Activated CD4-positive, alpha-beta memory T cell treated with anti-CD3 and anti-CD28 coated beads for 36 hours (primary cell): Measurements from ENCODE around the gene P3H1. TPM values are rescaled to one million over a fixed set of nuclear protein-coding genes. Genes with fewer than 3 reads are reported as not detected.

Experiments used
- CTCF ChIA-PET: fragments of 350-600 bp; sonication (Branson Sonifier 250); formaldehyde crosslinking; loops from one replicate; lab custom pipeline; 2021; ENCODE audit warnings: antibody characterized with exemption, inconsistent platforms; lab: Charles Lee
- POLR2A ChIA-PET: fragments of 350-600 bp; sonication (Branson Sonifier 250); formaldehyde crosslinking; loops from one replicate; lab custom pipeline; 2021; ENCODE audit warnings: antibody characterized with exemption; lab: Charles Lee
- DNase-seq: peaks from one replicate; pipeline ENCODE4 v3.0.0-alpha.2; 2020
- H3K27ac Mint-ChIP-seq: one replicate; pipeline ENCODE4 v1.8.0; 2021; ENCODE audit warnings: mixed read lengths
- H3K27me3 Mint-ChIP-seq: one replicate; pipeline ENCODE4 v1.8.0; 2021; ENCODE audit warnings: mixed read lengths
- H3K36me3 Mint-ChIP-seq: one replicate; pipeline ENCODE4 v1.8.0; 2021; ENCODE audit warnings: mixed read lengths
- H3K4me1 Mint-ChIP-seq: one replicate; pipeline ENCODE4 v1.8.0; 2021; ENCODE audit warnings: low read depth, mixed read lengths
- H3K4me3 Mint-ChIP-seq: one replicate; pipeline ENCODE4 v1.8.0; 2021; ENCODE audit warnings: mild to moderate bottlenecking, mixed read lengths
- H3K9me3 Mint-ChIP-seq: one replicate; pipeline ENCODE4 v1.8.0; 2021; ENCODE audit warnings: mixed read lengths
- intact Hi-C: fragments of 100-400 bp; cut with micrococcal nuclease; formaldehyde crosslinking; loops from one replicate; pipeline ENCODE4 v1.15.1; 2023
- total RNA-seq, 2 experiments: library from RNA; stranded (reverse); gene quantifications; one replicate each; pipeline ENCODE4 v1.2.3, GENCODE V29; 2021

Gene P3H1
- total RNA-seq, 2 experiments from 2014 or later = 32.0 to 34.8 TPM

DNA sequence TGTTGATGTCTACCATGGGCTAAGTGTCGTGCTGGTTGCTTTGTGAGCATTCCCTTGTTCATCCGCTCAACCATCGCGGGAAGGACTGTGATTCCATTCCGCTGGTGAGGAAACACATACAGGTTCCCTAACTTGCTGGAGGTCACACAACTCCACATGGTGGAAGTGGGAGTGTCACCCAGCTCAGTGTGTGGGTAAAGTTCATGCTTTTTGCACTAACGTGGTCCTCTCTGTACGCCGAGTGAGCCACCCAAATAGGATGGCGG lies 22.7 kb downstream of the P3H1 start:
- no peak for DNase-seq
- Mint-ChIP-seq H3K36me3 (peaks cover 11% of the 10 kb centered on the region), H3K9me3 (no peaks in the 10 kb centered on the region), H3K4me1 (no peaks in the 10 kb centered on the region), H3K27ac (no peak overlapping the region), H3K27me3 (no peaks in the 10 kb centered on the region), H3K4me3 (no peak overlapping the region)
- CTCF ChIA-PET = interaction anchor here (1.6 kb wide), 1 partner anchor 329 kb away, joined by 3 read pairs; no protein-coding TSS in a partner anchor
- intact Hi-C loops = no loop called here
- POLR2A ChIA-PET = no interaction called here

DNA sequence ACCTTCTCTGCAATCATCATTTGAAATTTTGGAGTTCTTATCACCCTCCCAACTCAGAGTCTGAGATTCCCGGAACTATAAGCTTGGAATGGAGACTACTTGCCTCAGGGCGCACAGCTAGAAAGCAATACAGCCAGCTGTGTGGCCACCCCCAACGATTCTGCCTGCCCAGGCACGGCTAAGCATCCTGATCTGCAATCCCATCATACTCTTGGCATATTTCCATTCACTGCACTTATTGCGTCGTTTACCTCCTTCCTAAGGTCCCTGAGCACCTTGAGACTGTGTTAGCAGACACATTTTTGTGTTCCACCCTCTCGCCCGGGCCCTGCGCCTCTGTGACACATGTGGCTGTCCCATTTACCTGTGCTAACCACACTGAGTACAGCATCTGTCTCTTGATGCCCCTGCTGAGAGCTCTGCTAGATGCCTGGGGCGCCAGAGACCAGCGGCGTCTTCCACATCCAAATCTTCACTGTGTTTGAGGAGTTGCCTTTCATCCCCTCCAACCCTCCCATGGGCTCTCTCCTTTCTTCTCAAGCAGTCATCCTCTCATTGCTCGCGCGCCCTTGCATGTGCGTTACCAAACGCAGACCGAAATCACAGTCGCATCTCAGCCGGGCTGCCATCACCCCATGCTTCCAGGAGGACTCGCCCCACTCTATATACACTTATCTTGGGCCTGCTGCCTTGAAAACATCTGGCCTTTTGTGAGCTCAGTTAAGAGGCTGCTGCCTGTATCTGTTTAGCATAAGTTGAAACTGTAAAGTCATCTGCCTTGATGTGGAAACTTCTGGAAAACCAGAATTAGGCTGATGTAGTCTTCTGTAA lies 23.3 kb downstream of the P3H1 start:
- Mint-ChIP-seq H3K4me3 (no peak overlapping the region), H3K27ac (no peak overlapping the region), H3K36me3 (peaks cover 9% of the 10 kb centered on the region), H3K9me3 (no peaks in the 10 kb centered on the region), H3K27me3 (no peaks in the 10 kb centered on the region), H3K4me1 (no peaks in the 10 kb centered on the region)
- POLR2A ChIA-PET = no interaction called here
- CTCF ChIA-PET = interaction anchor here (0.8 to 1.6 kb wide), 2 partner anchors 33 to 330 kb away, joined by 3 to 4 read pairs; no protein-coding TSS in a partner anchor
- intact Hi-C loops = no loop called here
- no peak for DNase-seq

DNA sequence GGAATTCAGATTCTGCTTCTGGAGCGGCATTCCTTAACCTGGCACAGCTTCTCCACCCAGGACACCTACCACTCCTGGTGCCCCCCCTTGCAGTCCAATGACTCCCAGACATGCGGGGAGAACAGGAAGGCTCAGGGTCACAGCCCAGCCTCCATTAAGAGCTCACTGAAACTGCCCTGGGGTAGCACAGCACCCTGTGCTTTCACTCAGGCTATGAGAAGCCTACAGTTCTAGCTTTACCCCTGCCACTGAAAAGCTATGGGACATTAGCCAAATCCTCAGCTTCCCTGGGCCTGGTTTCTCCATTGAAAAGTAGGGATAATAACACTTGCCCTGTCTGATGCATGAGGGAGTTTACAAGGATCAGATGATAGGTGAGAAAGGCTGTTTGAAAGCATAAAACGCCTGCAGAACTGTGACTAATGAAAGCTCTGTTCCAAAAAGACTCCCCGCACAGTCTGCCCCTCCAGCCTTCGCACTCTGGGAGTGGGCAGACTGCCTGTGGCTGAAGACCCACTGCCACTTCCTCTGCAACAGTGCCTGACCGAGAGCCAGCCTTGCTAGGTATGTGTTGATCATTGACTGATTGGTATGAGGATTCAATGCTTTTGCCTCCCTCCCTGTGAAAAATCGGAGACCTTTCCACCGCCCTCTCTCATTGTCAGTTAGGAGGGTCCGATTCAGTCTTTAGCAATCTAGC lies 24.1 kb downstream of the P3H1 start:
- intact Hi-C loops = no loop called here
- no peak overlapping the region for H3K27ac Mint-ChIP-seq
- POLR2A ChIA-PET = no interaction called here

DNA sequence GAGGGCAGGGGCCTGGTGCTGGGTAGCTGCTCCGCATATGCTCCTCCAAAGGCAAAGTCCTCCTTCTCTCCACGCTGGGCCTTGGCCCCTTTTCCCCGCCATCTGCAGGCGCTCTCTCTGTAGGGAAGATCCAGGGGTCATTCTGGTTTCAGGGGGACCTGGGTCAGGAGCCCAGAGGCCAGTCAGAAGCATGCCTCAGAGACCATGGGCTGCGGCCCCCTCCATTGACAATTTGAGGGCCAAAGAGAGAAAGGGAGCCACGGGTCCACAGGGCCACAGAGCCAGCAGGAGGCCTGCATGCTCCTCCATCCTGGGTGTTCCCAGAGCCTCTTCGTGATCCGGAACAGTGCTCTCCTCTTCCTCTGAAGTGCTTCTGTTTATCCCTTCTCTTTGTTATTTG lies 24.7 kb downstream of the P3H1 start:
- Mint-ChIP-seq H3K27me3 (no peaks in the 10 kb centered on the region), H3K27ac (no peak overlapping the region), H3K9me3 (no peaks in the 10 kb centered on the region), H3K36me3 (peaks cover 5% of the 10 kb centered on the region), H3K4me3 (no peak overlapping the region), H3K4me1 (peaks cover 2% of the 10 kb centered on the region)
- intact Hi-C loops = no loop called here
- CTCF ChIA-PET = no interaction called here
- DNase-seq = no peak
- POLR2A ChIA-PET = no interaction called here

More for the DNA sequence above, 24.1 kb downstream of the P3H1 start:
- Mint-ChIP-seq H3K36me3 (peaks cover 5% of the 10 kb centered on the region), H3K4me1 (no peaks in the 10 kb centered on the region), H3K27me3 (no peaks in the 10 kb centered on the region), H3K9me3 (no peaks in the 10 kb centered on the region), H3K4me3 (no peak overlapping the region)
- no peak for DNase-seq
- CTCF ChIA-PET = interaction anchor here (0.8 to 1.6 kb wide), 2 partner anchors 34 to 331 kb away, joined by 3 to 4 read pairs; no protein-coding TSS in a partner anchor

DNA sequence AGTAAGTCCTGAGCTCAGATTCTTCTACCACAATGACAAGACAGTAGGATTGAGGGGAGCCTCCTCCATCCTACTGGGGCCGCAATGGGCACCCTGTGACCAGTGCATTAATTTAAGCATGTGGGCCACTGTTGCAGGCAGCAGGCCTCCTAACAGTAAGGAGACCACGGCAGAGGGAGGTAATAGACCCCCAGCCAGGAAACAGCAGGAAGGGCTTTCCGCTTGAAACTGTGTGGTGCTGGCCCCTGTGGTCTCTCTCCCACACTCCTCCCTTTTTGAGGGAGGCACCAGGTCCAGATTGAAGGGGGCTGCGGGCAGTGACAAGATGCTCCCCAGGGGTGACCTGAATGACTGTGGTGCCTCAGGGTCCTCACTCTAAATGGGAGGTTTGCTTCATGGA lies 25.1 kb downstream of the P3H1 start:
- intact Hi-C loops = no loop called here

DNA sequence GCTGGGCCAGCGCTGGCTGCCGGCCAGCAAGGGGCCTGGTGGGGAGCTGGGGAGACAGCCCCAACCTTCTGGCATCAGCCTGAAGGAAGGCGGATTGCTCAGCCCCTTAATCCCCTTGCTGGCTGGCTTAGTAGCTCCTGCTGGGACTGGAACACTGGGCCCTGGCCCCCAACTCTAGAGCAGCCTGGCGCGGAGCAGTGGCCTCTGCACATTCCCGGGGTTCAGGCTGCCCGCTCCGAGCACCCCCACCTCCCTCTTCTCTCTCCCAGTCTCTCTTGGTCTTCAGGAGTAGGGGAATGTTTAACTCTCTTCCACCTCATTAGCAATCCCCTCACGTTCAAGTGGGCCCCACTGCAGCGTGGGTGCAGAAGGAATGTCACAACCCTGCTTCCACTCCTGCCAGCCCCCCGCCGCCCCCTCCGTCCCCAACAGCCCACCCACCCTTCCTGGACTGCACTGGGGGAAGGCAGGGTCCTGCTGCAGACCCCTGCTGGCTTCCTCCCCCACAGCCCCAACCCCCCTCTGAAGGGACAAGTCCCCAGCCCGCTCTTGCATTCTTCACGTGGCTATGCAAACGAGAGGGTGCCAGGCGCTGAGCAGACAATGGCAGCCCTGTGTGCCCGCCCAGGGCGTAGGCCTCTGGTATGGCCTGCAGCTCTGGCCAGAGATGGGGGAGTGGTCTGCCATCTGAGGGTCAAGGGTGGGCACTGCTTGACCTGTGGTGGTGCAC lies 25.8 kb downstream of the P3H1 start:
- H3K36me3 Mint-ChIP-seq = no peaks in the 10 kb centered on the region
- DNase-seq = no peak
- H3K27me3 Mint-ChIP-seq = no peaks in the 10 kb centered on the region
- peaks cover 5% of the 10 kb centered on the region for H3K4me1 Mint-ChIP-seq
- no peak overlapping the region for H3K27ac Mint-ChIP-seq
- intact Hi-C loops = no loop called here
- H3K9me3 Mint-ChIP-seq = no peaks in the 10 kb centered on the region
- H3K4me3 Mint-ChIP-seq = no peak overlapping the region
- POLR2A ChIA-PET = no interaction called here
- CTCF ChIA-PET = interaction anchor here (0.6 kb wide), 1 partner anchor 8 kb away, joined by 3 read pairs; no protein-coding TSS in a partner anchor

More for the DNA sequence above, 25.1 kb downstream of the P3H1 start:
- no peak for DNase-seq
- no peak overlapping the region for H3K4me3 Mint-ChIP-seq
- peaks cover 2% of the 10 kb centered on the region for H3K36me3 Mint-ChIP-seq
- CTCF ChIA-PET = no interaction called here
- POLR2A ChIA-PET = no interaction called here
- H3K27ac Mint-ChIP-seq = no peak overlapping the region
- peaks cover 5% of the 10 kb centered on the region for H3K4me1 Mint-ChIP-seq
- no peaks in the 10 kb centered on the region for H3K9me3 Mint-ChIP-seq
- H3K27me3 Mint-ChIP-seq = no peaks in the 10 kb centered on the region

DNA sequence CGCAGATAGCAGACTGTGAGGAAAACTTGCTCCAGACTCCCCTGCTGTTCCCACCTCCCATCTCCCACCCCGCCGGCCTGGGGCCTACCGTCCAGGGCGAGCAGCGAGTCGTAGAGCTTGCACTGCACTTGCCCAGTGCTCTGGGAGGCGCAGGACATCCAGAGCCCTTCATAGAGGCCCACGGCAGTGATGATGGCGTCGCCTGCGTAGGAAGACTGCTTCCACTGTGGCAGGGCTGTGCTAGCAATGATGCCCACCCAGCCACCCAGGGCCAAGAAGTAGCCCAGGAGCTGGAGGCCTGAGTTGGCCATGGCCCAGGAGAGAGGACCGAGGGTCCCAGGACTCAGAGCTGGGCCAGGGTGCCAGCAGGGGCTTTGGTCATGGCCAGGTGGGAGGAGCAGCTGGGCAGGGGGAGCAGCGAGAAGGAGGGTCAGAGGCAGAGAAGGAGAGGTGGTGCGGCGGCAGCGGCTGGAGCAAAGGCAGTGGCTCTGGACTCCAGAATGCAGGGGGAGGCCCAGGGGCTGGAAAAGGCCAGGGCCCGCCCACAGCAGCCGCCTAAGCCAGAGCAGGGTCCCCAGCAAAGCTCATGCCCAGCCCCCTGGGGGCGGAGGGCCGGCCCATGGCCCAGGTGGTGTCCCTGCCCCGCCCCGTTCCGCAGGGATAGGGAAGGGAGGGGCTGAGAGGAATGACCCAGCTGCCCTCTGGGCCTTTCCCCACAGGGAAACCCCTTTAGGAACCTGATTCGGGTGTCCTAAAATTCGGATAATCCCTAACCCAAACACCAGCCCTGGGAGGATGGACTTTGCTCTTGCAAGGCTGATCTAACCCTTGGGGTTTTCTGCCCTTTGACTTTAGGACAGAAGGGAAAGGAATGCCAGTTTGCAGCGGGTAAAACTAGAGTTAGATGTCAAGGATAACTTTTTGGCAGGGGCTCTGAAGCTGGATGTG lies 26.8 kb downstream of the P3H1 start, which contains the start of gene CLDN19:
Gene CLDN19 (minus strand): TSS at position 484 of the 948 bp plus-strand sequence. CDS start 173 bp downstream, at position 311.
- Mint-ChIP-seq H3K9me3 (no peaks in the 10 kb centered on the region), H3K27ac (no peak within 1 kb of the TSS), H3K4me1 (peaks cover 5% of the 10 kb centered on the region), H3K36me3 (no peaks in the 10 kb centered on the region), H3K27me3 (no peaks in the 10 kb centered on the region), H3K4me3 (no peak within 1 kb of the TSS)
- intact Hi-C loops = loop anchor here (10.0 kb wide), 2 partner anchors 395 to 595 kb away; no protein-coding TSS in a partner anchor
- POLR2A ChIA-PET = no interaction called here
- CTCF ChIA-PET = interaction anchor here (0.6 kb wide), 1 partner anchor 9 kb away, joined by 3 read pairs; no protein-coding TSS in a partner anchor
- DNase-seq = no peak

DNA sequence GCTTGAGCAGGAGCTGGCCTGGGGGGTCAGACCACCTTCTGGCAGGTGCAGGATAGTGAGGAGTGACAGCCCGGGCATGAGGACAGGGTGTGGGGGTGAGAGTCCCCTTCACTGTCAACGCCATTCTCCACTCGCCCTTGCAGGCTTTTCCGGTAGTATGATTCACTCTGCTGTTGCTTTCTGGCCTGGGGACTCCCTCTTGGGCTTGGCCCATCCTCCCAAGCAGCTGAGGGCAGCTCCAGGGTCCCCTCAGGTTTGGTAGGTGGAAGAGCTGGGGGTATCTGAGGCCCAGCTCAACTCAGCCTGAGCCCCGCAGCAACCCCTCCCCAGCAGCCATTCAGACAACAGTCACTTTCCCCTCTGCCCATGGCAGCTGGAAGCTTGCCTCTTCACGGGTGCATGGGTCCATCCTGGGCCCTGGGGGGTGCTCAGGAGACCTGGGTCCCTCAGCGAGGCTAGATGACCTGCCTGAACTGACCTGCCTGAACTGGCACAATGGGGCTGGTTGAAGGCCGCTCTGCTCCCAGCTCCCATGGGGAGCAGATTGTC lies 28.1 kb downstream of the P3H1 start:
- Mint-ChIP-seq H3K4me1 (peaks cover 5% of the 10 kb centered on the region), H3K27ac (no peak overlapping the region), H3K9me3 (no peaks in the 10 kb centered on the region), H3K27me3 (no peaks in the 10 kb centered on the region), H3K36me3 (no peaks in the 10 kb centered on the region), H3K4me3 (no peak overlapping the region)
- intact Hi-C loops = loop anchor here (10.0 kb wide), 2 partner anchors 394 to 594 kb away; no protein-coding TSS in a partner anchor
- POLR2A ChIA-PET = no interaction called here
- no peak for DNase-seq
- CTCF ChIA-PET = no interaction called here

DNA sequence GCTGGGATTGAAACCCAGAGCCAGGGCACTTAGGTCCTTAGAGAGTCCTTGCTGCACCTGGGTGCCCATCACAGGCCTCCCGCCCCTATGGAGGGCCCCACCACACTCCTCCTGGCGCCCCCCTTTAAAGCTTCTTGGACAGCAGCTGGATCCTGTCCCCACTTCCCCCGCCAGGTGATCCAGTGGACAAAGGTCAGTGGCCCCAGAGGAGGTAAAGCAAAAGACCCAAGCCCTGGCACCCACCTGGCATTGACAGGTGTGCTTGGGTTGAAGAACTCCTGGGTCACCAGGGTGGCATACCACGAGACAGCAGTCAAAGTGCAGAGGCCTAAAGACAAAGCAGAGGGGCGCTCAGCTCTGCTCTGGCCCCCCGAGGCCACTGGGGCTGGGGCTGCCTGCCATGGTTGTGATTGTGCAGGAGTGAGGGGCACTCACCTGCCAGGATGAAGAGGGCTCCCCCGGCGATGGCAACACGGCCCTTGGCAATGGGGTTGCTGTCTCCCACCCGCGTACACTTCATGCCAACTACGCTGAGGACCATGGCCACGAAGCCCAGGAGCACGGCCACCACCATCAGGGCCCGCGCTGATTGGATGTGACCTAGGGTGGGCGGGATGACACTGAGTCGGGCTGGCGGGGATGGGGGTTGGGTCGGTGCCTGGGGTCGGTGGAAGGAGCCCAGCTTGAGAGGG lies 28.7 kb downstream of the P3H1 start:
- ChIA-PET POLR2A (no interaction called here), CTCF (interaction anchor here (1.2 to 1.9 kb wide), 2 partner anchors 8 to 160 kb away, joined by 3 to 5 read pairs; no protein-coding TSS in a partner anchor)
- H3K27me3 Mint-ChIP-seq = no peaks in the 10 kb centered on the region
- no peaks in the 10 kb centered on the region for H3K9me3 Mint-ChIP-seq
- no peaks in the 10 kb centered on the region for H3K36me3 Mint-ChIP-seq
- H3K4me3 Mint-ChIP-seq = no peak overlapping the region
- DNase-seq = no peak
- peaks cover 5% of the 10 kb centered on the region for H3K4me1 Mint-ChIP-seq
- H3K27ac Mint-ChIP-seq = no peak overlapping the region
- intact Hi-C loops = loop anchor here (10.0 kb wide), 2 partner anchors 393 to 593 kb away; no protein-coding TSS in a partner anchor

DNA sequence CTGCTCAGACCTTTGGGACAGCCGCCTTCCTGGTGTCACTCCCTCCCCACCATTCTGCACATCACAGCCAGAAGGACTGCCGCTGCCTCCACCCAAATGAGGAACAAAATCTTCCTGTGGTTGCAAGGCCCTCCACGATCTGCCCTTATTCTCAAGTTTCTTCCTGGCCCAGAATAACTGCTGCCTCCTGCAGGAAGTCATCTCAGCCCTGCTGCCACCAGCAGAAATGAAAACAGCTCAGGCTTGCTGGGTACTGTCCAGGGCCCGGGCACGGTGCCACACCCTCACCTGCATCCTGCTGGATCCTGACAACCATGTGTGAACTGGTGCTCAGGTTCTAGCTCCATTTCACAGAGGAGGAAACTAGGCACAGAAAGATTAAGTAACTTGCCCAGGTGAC lies 29.6 kb downstream of the P3H1 start:
- H3K4me1 Mint-ChIP-seq = peaks cover 5% of the 10 kb centered on the region
- intact Hi-C loops = loop anchor here (10.0 kb wide), 2 partner anchors 392 to 592 kb away; no protein-coding TSS in a partner anchor
- H3K27me3 Mint-ChIP-seq = no peaks in the 10 kb centered on the region
- no peak for DNase-seq
- ChIA-PET POLR2A (no interaction called here), CTCF (interaction anchor here (1.2 to 1.9 kb wide), 2 partner anchors 9 to 159 kb away, joined by 3 to 5 read pairs; no protein-coding TSS in a partner anchor)
- no peaks in the 10 kb centered on the region for H3K9me3 Mint-ChIP-seq
- no peak overlapping the region for H3K27ac Mint-ChIP-seq
- no peaks in the 10 kb centered on the region for H3K36me3 Mint-ChIP-seq
- no peak overlapping the region for H3K4me3 Mint-ChIP-seq
